BE2C (cell line): Measurements from ENCODE around the gene FBXW11.

Source experiments
- DNase-seq: peaks from one replicate; pipeline ENCODE4 v3.0.0-alpha.2; 2020
- H3K27me3 ChIP-seq: fragments of 250-450 bp; sonication (Bioruptor Pico); 2 replicates; pipeline ENCODE4 v1.5.1; 2020; ENCODE audit warnings: mild to moderate bottlenecking
- H3K36me3 ChIP-seq: fragments of 250-450 bp; sonication (Bioruptor Pico); 2 replicates; pipeline ENCODE4 v1.5.1; 2020; ENCODE audit warnings: mild to moderate bottlenecking
- H3K4me1 ChIP-seq: fragments of 250-450 bp; sonication (Bioruptor Pico); 2 replicates; pipeline ENCODE4 v1.5.1; 2020
- H3K4me3 ChIP-seq: 2 replicates; pipeline ENCODE4 v1.5.1; 2011; ENCODE audit warnings: low read depth, low read length
- H3K9me3 ChIP-seq: fragments of 250-450 bp; sonication (Bioruptor Pico); 2 replicates; pipeline ENCODE4 v1.5.1; 2020
- TF ChIP-seq, protein P1 (sequence below): IDR thresholded peaks from 2 replicates; pipeline ENCODE4 v1.5.1; 2012; ENCODE audit warnings: mild to moderate bottlenecking, low read depth, low read length

The FBXW11 gene

DNA sequence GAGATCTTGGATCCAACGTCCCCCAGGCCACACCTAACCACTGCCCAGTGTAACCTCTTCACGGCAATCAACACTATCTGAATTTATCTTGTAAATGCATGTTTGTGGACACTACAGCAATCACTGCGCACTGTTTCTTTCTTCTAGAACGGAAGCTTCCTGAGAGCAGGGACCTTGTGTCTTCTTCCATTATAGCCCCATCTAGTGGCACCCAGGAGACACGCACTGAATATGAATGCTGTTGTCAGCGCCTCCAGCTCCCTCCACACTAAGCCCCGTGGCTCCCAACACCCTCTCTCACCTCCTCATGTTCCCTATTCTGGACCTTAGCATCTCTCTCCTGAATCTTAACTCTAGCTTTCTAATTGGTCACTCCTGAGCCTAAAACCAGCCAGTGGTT is 148.1 kb downstream of the FBXW11 start:
- H3K9me3 ChIP-seq = no peaks in the 10 kb centered on the region
- no peaks in the 10 kb centered on the region for H3K4me1 ChIP-seq
- H3K4me3 ChIP-seq = no peak overlapping the region
- no peaks in the 10 kb centered on the region; the same call in 1 of the 2 replicates for H3K36me3 ChIP-seq
- H3K27me3 ChIP-seq = no peaks in the 10 kb centered on the region
- DNase-seq = no peak
- TF ChIP-seq, protein P1, sequence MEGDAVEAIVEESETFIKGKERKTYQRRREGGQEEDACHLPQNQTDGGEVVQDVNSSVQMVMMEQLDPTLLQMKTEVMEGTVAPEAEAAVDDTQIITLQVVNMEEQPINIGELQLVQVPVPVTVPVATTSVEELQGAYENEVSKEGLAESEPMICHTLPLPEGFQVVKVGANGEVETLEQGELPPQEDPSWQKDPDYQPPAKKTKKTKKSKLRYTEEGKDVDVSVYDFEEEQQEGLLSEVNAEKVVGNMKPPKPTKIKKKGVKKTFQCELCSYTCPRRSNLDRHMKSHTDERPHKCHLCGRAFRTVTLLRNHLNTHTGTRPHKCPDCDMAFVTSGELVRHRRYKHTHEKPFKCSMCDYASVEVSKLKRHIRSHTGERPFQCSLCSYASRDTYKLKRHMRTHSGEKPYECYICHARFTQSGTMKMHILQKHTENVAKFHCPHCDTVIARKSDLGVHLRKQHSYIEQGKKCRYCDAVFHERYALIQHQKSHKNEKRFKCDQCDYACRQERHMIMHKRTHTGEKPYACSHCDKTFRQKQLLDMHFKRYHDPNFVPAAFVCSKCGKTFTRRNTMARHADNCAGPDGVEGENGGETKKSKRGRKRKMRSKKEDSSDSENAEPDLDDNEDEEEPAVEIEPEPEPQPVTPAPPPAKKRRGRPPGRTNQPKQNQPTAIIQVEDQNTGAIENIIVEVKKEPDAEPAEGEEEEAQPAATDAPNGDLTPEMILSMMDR = peak; percentile 51

DNA sequence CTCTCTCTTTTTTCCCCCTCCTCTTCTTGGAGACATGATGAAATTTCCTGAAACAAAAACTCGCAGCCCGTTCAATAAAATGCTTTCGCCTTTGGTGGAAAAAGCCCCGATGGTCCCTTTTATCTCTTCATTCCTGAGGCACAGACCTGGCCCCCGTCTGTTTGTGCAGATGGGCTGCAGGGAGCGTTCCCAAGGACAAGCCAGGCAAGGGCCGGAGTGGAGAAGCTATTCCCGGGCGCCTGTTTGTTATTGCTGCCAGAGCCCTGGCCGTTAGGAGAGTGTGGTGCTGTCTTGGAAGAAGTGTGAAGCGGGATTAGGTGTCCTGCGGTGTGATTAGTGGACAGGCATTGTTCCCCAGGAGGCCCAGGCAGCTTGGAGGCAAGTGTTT is 149.0 kb downstream of the FBXW11 start:
- Histone ChIP-seq H3K27me3 (no peaks in the 10 kb centered on the region), H3K4me1 (no peaks in the 10 kb centered on the region), H3K9me3 (no peaks in the 10 kb centered on the region), H3K4me3 (no peak overlapping the region), H3K36me3 (no peaks in the 10 kb centered on the region; the same call in 1 of the 2 replicates)
- TF ChIP-seq, protein P1 = no peak
- no peak for DNase-seq

DNA sequence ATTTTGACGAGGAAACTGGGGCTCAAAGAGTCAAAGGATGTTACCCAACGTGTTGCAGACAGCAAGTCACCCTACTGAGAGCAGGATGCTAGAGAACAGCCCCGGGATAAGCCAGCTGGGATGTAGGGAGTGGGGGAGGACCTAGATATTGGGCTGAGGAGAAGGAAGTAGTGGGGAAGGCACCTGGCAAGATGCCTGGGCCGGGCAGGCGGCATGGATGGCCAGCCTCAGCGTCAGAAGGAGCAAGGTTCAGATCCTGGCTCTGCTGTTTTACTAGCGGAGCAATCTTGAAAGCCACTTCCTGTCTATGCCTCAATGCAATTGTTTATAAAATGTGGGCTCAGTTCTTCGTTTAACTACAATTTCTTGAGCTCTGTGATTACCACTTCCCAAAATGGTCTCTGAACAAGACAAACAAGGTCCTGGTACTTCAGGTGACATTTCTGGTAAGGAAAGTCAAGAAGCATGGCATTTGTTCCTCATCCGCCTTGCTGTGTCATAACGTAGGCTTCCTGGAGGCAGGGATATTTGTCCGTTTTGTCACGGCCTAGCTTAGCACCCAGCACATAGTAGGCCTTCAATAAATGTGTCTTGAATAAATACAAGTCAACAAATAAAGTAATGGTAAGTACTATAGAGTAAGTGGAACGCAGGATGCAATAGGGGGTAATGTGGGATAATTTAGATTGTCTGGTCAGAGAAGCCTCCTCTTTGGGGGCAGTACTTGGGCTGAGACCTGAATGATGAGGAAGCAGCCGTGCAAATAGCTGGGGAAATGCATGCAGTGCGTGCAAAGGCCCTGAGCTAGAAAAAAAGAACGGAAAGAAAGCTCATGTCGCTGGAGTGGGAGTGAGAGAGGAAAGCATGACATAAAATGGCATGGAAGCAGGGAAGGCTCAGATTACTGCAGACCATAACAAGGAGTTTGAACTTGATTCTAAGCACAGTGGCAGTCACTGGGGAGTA is 150.4 kb downstream of the FBXW11 start:
- no peak for DNase-seq
- Histone ChIP-seq H3K9me3 (no peaks in the 10 kb centered on the region), H3K36me3 (no peaks in the 10 kb centered on the region; the same call in 1 of the 2 replicates), H3K4me1 (no peaks in the 10 kb centered on the region), H3K27me3 (no peaks in the 10 kb centered on the region), H3K4me3 (no peak overlapping the region)
- TF ChIP-seq, protein P1 = no peak

DNA sequence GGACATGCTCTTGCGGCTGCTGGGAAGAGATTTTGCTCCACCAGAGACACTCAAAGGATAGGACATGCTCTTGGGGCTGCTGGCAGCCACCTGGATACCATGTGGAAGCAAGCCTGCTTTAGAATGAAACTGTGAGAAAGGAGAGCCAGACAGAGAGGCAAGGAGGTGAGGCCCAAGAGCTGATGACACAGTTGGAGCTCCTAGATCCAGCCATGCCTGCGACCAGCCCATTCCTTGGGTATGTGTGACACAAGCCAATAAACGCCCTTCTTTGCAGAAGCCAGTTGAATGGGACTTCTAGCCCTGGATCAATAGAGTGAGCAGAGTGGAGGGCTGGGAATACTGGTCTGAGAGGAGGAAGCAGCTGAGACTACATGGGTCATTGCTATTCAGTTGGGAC is 151.2 kb downstream of the FBXW11 start:
- H3K36me3 ChIP-seq = no peaks in the 10 kb centered on the region; the same call in 1 of the 2 replicates
- DNase-seq = no peak
- TF ChIP-seq, protein P1 = no peak
- no peaks in the 10 kb centered on the region for H3K4me1 ChIP-seq
- no peaks in the 10 kb centered on the region for H3K9me3 ChIP-seq
- no peak overlapping the region for H3K4me3 ChIP-seq
- H3K27me3 ChIP-seq = no peaks in the 10 kb centered on the region

DNA sequence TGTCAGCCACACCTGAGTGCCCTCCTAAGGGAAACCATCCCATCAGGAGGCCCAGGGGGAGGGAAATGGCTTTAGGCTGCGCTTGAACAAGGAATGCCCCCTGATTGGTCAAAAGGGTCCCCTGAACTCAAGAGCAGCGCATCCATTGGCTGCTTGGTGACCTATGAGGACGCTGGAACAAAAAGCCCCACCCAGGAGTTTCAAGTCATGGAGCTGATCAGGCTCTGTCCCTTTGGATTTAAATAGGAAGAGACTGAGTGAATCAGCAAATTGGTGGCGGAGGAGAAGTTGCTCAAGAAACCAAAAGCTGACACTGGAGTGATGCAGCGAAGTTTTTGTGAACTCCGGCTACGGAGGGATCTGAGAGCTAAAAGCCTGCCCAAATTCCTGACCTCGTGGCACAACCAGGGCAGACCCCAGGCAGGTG is 154.2 kb downstream of the FBXW11 start:
- H3K36me3 ChIP-seq = no peaks in the 10 kb centered on the region; the same call in none of the 2 replicates
- no peaks in the 10 kb centered on the region for H3K9me3 ChIP-seq
- no peak overlapping the region for H3K4me3 ChIP-seq
- DNase-seq = no peak
- TF ChIP-seq, protein P1 = no peak
- no peaks in the 10 kb centered on the region for H3K4me1 ChIP-seq
- no peaks in the 10 kb centered on the region for H3K27me3 ChIP-seq

DNA sequence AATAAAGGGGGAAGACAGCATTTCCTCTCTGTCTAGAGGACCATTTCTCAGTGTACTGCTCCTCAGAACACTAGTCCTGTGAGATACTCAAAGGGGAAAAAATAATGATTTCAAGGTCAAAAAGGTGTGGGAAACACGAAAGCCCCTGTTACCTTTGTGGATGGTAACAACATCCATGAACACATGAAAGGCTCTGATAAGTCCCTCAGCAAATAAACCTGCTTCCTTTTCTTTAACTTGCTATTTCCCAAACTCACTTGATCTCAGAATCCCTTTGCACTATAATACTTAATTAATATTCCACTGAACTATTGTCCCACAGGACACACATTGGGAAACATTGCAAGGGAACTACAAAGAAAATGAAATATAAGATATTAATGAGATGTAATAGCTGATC is 155.2 kb downstream of the FBXW11 start:
- Histone ChIP-seq H3K4me1 (no peaks in the 10 kb centered on the region), H3K4me3 (no peak overlapping the region), H3K36me3 (no peaks in the 10 kb centered on the region; the same call in none of the 2 replicates), H3K9me3 (no peaks in the 10 kb centered on the region), H3K27me3 (no peaks in the 10 kb centered on the region)
- TF ChIP-seq, protein P1 = no peak
- DNase-seq = no peak
